GM12878 (cell line): ENCODE data around the gene C1QTNF1.

ENCODE experiments used
- CBX3 ChIP-seq: fragments of 200-600 bp; sonication (generic); IDR thresholded peaks from 2 replicates; pipeline ENCODE4 v1.6.1; 2016; ENCODE audit warnings: low read depth, borderline replicate concordance
- CEBPB ChIP-seq, 2 experiments: fragments of 150-350 bp in 1 of 2; IDR thresholded peaks; 2 replicates each; pipeline ENCODE4 v1.6.1; 2012 to 2014; ENCODE audit warnings: low read depth in 2 of 2, low read length in 2 of 2, borderline replicate concordance in 1 of 2, inconsistent platforms in 1 of 2
- CHD2 ChIP-seq: IDR thresholded peaks from 2 replicates; pipeline ENCODE4 v1.6.1; 2011; ENCODE audit warnings: low read depth, low read length, improper control_type of control experiment, borderline replicate concordance
- ESRRA ChIP-seq: IDR thresholded peaks from 2 replicates; pipeline ENCODE4 v1.6.1; 2012; ENCODE audit warnings: mild to moderate bottlenecking, low read length, improper control_type of control experiment
- EZH2 ChIP-seq: IDR thresholded peaks from 2 replicates; pipeline ENCODE4 v1.6.1; 2012; ENCODE audit warnings: low read depth, mild to moderate bottlenecking, control low read depth, inconsistent platforms, low read length, borderline replicate concordance; ENCODE audit not compliant: control insufficient read depth
- MTA3 ChIP-seq: IDR thresholded peaks from 2 replicates; pipeline ENCODE4 v1.6.1; 2012; ENCODE audit warnings: low read length, inconsistent platforms, borderline replicate concordance
- MXI1 ChIP-seq: fragments of 150-350 bp; IDR thresholded peaks from 2 replicates; pipeline ENCODE4 v1.6.1; 2011; ENCODE audit warnings: low read depth, mild to moderate bottlenecking, inconsistent platforms, low read length, improper control_type of control experiment
- POLR2A ChIP-seq: IDR thresholded peaks from 2 replicates; pipeline ENCODE4 v1.6.1; 2011; ENCODE audit warnings: low read depth, mild to moderate bottlenecking, low read length
- TF ChIP-seq, protein P1 (sequence below): IDR thresholded peaks from 2 replicates; pipeline ENCODE4 v1.6.1; 2012; ENCODE audit warnings: low read depth, low read length, improper control_type of control experiment
- TF ChIP-seq, protein P2 (sequence below), 3 experiments: IDR thresholded peaks in 2 of 3; conservative IDR thresholded peaks in 1 of 3; 2 replicates each; pipeline ENCODE4 v1.5.1; 2011; ENCODE audit warnings: low read depth in 3 of 3, low read length in 3 of 3, mild to moderate bottlenecking in 3 of 3, control low read depth in 2 of 3, moderate library complexity in 2 of 3, inconsistent platforms in 1 of 3, mixed read lengths in 1 of 3; ENCODE audit not compliant: control insufficient read depth in 2 of 3, insufficient read depth in 1 of 3; ENCODE audit errors: extremely low read depth in 1 of 3
- TF ChIP-seq, protein P3 (sequence below): IDR thresholded peaks from 2 replicates; pipeline ENCODE4 v1.6.1; 2011; ENCODE audit warnings: low read depth, low read length, improper control_type of control experiment, borderline replicate concordance

DNA sequence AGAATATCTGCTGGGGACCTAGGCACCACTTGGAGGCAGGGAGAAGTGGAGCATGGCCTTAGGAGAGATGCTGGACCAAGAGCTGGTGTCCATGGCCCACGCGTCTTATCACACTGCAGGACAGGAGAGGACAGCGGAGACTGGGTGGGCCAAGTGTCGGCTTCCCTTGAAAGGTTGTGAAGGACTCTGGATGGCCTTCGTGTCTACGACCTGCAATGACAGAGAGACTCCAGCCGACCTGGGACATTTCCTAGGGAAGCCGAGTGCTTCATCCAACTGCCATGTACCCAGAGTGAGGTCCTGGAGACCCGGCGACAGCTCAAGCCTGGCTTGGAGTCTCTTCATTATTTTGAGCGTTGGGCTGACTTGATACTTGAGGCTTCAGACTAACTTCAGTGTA is 20.5 kb downstream of the C1QTNF1 start:
- TF ChIP-seq ESRRA (no peak), EZH2 (no peak), POLR2A (no peak), CHD2 (no peak), MXI1 (no peak), MTA3 (no peak), CBX3 (no peak), CEBPB (IDR thresholded peaks at IDR 0.05; ENCODE audit: borderline replicate concordance in 1 of 2, low read depth in 2 of 2, low read length in 2 of 2) (no peak)
- TF ChIP-seq, protein P1, sequence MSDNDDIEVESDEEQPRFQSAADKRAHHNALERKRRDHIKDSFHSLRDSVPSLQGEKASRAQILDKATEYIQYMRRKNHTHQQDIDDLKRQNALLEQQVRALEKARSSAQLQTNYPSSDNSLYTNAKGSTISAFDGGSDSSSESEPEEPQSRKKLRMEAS, result no peak
- TF ChIP-seq, protein P2, sequence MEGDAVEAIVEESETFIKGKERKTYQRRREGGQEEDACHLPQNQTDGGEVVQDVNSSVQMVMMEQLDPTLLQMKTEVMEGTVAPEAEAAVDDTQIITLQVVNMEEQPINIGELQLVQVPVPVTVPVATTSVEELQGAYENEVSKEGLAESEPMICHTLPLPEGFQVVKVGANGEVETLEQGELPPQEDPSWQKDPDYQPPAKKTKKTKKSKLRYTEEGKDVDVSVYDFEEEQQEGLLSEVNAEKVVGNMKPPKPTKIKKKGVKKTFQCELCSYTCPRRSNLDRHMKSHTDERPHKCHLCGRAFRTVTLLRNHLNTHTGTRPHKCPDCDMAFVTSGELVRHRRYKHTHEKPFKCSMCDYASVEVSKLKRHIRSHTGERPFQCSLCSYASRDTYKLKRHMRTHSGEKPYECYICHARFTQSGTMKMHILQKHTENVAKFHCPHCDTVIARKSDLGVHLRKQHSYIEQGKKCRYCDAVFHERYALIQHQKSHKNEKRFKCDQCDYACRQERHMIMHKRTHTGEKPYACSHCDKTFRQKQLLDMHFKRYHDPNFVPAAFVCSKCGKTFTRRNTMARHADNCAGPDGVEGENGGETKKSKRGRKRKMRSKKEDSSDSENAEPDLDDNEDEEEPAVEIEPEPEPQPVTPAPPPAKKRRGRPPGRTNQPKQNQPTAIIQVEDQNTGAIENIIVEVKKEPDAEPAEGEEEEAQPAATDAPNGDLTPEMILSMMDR (IDR thresholded peaks at IDR 0.05 in 2 of 3, conservative IDR thresholded peaks at IDR 0.05 in 1 of 3; ENCODE audit: control insufficient read depth in 2 of 3, extremely low read depth in 1 of 3, insufficient read depth in 1 of 3, low read depth in 3 of 3, low read length in 3 of 3), result no peak
- TF ChIP-seq, protein P3, sequence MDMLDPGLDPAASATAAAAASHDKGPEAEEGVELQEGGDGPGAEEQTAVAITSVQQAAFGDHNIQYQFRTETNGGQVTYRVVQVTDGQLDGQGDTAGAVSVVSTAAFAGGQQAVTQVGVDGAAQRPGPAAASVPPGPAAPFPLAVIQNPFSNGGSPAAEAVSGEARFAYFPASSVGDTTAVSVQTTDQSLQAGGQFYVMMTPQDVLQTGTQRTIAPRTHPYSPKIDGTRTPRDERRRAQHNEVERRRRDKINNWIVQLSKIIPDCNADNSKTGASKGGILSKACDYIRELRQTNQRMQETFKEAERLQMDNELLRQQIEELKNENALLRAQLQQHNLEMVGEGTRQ, result no peak
